Measurements from ENCODE around the gene TGFBR1. TPM values are rescaled to one million over a fixed set of nuclear protein-coding genes. Genes with fewer than 3 reads are reported as not detected.

Gene TGFBR1
- total RNA-seq, 1 donor from 2014 or later, result 87.8 TPM

DNA sequence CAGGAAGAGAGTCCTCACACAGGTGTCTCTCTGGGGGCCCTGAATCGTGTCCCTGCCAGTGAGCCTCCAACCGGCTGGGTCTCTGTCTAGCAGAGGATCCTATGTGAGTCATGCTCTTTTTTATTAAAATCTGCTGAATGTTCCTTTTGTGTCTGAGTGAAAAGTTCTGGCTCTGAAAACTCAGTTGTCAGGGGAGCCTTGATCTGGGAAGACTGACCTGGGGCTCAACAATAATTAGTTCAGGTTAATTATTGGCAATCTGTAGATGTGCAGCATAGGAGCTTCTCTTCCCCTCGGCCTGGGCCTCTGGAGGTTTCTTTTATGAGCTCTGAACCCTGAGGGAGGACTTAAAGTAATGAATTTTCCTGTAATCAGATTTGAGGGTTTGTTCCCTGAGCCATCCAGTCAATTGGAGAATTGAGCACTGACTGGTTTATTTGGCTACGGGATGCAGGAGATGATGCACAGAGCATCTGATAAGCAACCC is 71.7 kb downstream of the TGFBR1 start:
- TF ChIP-seq, protein P1, sequence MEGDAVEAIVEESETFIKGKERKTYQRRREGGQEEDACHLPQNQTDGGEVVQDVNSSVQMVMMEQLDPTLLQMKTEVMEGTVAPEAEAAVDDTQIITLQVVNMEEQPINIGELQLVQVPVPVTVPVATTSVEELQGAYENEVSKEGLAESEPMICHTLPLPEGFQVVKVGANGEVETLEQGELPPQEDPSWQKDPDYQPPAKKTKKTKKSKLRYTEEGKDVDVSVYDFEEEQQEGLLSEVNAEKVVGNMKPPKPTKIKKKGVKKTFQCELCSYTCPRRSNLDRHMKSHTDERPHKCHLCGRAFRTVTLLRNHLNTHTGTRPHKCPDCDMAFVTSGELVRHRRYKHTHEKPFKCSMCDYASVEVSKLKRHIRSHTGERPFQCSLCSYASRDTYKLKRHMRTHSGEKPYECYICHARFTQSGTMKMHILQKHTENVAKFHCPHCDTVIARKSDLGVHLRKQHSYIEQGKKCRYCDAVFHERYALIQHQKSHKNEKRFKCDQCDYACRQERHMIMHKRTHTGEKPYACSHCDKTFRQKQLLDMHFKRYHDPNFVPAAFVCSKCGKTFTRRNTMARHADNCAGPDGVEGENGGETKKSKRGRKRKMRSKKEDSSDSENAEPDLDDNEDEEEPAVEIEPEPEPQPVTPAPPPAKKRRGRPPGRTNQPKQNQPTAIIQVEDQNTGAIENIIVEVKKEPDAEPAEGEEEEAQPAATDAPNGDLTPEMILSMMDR (IDR thresholded peaks at IDR 0.05; ENCODE audit: insufficient read depth, low read length, poor library complexity, severe bottlenecking), result no peak
- no peak overlapping the region for H3K4me3 ChIP-seq (ENCODE audit: low read depth, low read length)
- H3K36me3 ChIP-seq (ENCODE audit: control insufficient read depth, insufficient read depth, low read length), result no peaks in the 10 kb centered on the region
- H3K27me3 ChIP-seq (ENCODE audit: control insufficient read depth, insufficient read depth, low read length), result no peaks in the 10 kb centered on the region
- no peak for DNase-seq (ENCODE audit: low read depth)

DNA sequence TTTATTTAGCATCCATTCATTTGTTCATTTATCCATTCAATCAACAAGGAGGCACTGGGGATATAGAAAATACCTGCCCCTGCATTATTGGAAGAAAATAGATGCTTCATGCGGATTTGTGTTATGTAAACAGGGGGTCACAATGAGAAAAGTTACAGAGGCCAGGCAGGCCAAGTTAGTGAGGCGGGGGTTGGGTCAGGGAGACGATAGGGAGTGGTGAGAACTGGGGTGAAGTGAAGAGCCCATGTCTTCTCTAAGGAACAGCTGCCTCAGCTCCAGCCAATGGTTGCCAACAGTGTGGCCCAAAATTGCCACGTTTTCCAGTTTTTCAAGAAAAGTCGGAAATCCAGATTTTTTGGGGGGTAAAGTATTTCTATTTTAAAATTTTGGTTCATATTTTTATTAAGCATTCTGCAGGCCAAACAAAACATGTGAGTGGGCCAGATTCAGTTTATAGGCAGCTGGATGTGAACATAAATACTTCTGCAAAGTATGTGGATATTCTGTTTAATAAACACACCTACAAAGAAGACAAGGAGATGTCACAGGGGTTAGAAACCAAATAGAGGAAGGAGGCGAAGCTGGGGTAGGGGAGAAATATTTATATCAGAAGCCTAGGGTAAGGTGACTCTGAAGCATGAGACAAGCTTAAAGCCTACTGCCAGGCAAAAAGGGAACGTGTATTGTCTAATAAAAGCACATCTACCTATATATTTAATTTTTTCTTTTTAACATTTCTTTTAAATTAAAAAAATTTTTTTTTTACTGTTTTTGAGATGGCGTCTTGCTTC is 72.9 kb downstream of the TGFBR1 start:
- no peaks in the 10 kb centered on the region for H3K27me3 ChIP-seq (ENCODE audit: control insufficient read depth, insufficient read depth, low read length)
- H3K36me3 ChIP-seq (ENCODE audit: control insufficient read depth, insufficient read depth, low read length), result no peaks in the 10 kb centered on the region
- H3K4me3 ChIP-seq (ENCODE audit: low read depth, low read length), result no peak overlapping the region
- no peak for DNase-seq (ENCODE audit: low read depth)
- TF ChIP-seq, protein P1 (IDR thresholded peaks at IDR 0.05; ENCODE audit: insufficient read depth, low read length, poor library complexity, severe bottlenecking), result no peak

DNA sequence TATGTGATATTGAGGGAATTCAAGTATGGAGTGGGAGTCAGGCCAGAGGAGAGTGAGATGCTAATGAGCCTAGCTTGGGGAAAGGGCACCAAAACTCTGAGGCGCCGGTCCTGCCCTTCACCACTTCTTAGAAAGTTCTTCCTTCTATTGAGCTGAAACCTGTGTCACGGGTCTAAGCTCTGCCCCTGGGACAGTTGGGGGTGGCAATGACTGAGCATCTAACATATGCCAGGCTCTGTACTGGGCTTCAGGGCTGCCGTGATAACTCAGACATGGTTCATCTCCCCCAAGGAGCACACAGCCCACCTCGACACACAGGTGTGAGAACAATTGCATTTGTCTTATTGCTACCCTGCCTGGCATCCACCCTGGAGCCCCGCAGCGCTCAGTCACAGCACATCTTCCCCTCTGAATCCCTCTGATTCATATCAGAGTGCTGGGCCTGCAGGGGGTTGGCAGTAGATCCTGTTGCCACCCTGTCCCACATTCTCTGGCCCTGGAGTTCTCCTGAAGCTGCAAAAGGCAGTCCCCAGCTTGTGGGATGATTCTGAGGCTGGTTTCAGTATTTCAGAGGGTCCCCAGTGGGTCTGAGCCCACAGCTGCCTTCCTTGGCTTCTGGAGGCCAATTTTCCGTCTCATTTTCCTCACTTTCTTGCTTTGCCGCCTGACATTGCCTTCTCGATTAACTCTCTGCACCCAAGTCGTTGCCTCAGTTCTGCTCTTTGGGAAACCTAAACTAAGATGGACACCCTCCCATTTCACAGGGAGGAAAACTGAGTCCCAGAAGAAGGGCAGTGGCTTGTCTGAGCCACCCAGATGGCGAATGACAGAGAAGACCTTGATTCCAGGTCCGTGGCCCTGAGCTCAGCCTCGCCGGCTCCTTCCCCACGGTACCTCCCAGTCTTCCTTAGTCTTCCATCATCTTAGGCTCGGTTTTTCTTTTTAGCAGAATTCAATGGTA is 74.3 kb downstream of the TGFBR1 start:
- DNase-seq (ENCODE audit: low read depth), result no peak
- Histone ChIP-seq H3K27me3 (ENCODE audit: control insufficient read depth, insufficient read depth, low read length) (no peaks in the 10 kb centered on the region), H3K36me3 (ENCODE audit: control insufficient read depth, insufficient read depth, low read length) (no peaks in the 10 kb centered on the region), H3K4me3 (ENCODE audit: low read depth, low read length) (no peak overlapping the region)
- TF ChIP-seq, protein P1 (IDR thresholded peaks at IDR 0.05; ENCODE audit: insufficient read depth, low read length, poor library complexity, severe bottlenecking), result no peak

DNA sequence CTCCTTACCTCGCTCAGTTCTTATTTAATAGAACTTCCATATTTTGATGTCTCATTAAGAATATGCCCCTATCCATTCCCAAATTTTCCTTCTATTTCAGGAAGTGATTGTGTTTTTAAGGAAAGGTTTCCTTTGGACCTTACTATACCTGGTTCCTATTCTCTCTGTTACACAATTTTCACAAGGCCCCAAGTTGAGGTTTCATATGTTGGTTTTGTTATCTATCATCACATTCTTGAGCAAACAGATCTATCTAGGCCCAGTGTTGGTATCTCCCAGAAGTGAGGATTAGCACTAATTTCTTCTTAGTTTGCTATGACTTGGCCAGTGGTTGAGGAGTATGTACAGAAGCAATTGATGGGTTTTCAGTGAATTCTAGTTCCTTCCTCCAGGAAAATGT is 75.3 kb downstream of the TGFBR1 start:
- TF ChIP-seq, protein P1 (IDR thresholded peaks at IDR 0.05; ENCODE audit: insufficient read depth, low read length, poor library complexity, severe bottlenecking), result no peak
- DNase-seq (ENCODE audit: low read depth), result no peak
- no peaks in the 10 kb centered on the region for H3K36me3 ChIP-seq (ENCODE audit: control insufficient read depth, insufficient read depth, low read length)
- H3K4me3 ChIP-seq (ENCODE audit: low read depth, low read length), result no peak overlapping the region
- H3K27me3 ChIP-seq (ENCODE audit: control insufficient read depth, insufficient read depth, low read length), result no peaks in the 10 kb centered on the region

DNA sequence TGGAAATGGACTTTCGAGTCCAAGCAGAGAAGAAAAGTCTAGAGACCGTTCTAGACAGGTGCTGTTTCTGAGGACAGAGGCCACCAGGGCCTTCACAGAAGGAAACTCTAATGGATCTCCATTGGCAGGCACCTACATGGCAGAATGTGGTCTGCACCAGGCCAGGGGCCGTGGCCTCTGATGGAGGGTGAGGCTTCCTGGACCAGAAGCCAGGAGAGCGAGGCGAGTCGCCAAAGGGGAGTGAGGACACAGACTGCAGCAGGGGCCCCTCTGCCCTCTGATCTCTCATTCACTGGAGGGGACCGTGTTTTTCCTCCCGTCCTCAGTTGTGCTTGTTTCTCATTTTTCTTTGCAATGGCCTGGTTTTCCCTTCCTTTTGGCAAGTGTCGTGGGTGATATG is 75.7 kb downstream of the TGFBR1 start:
- TF ChIP-seq, protein P1 (IDR thresholded peaks at IDR 0.05; ENCODE audit: insufficient read depth, low read length, poor library complexity, severe bottlenecking), result no peak
- H3K4me3 ChIP-seq (ENCODE audit: low read depth, low read length), result no peak overlapping the region
- no peaks in the 10 kb centered on the region for H3K27me3 ChIP-seq (ENCODE audit: control insufficient read depth, insufficient read depth, low read length)
- H3K36me3 ChIP-seq (ENCODE audit: control insufficient read depth, insufficient read depth, low read length), result no peaks in the 10 kb centered on the region
- DNase-seq (ENCODE audit: low read depth), result no peak
